SKM-1 treated with dmso at 0.1 percent for 144 hours (cell line): ENCODE results near the gene TBCE.

Experiments used
- DNase-seq: peaks from one replicate; lab custom pipeline; 2025; ENCODE audit not compliant: unreplicated experiment; lab: John Stamatoyannopoulos, UW

TBCE gene

GRCh38 chr1:235408503-235408960, 41.3 kb downstream of the TBCE start:
- DNase-seq: no peak

- no peak for DNase-seq
These were observed 42.0 kb downstream of the TBCE start for GRCh38 chr1:235409042-235409820.

- no peak for DNase-seq
These were observed 43.2 kb downstream of the TBCE start for GRCh38 chr1:235410467-235410866.

GRCh38 chr1:235411489-235412486, 44.6 kb downstream of the TBCE start:
- DNase-seq: peak; percentile 33

- peak; percentile 83 for DNase-seq
These were observed 48.0 kb downstream of the TBCE start for GRCh38 chr1:235415008-235415904.

GRCh38 chr1:235416662-235417049, 49.4 kb downstream of the TBCE start:
- no peak for DNase-seq

- DNase-seq: peak; percentile 53
These were observed 50.0 kb downstream of the TBCE start for GRCh38 chr1:235417086-235417697.

- no peak for DNase-seq
These were observed 54.5 kb downstream of the TBCE start for GRCh38 chr1:235421751-235422150.

- no peak for DNase-seq
These were observed 56.0 kb downstream of the TBCE start for GRCh38 chr1:235423214-235423652.

- DNase-seq: no peak
These were observed 56.9 kb downstream of the TBCE start for GRCh38 chr1:235424092-235424491.

- DNase-seq: no peak
These were observed 58.1 kb downstream of the TBCE start for GRCh38 chr1:235425357-235425756.

GRCh38 chr1:235426143-235426542, 58.9 kb downstream of the TBCE start:
- DNase-seq: no peak

- DNase-seq: no peak
These were observed 59.5 kb downstream of the TBCE start for GRCh38 chr1:235426680-235427079.

GRCh38 chr1:235427447-235427846, 60.2 kb downstream of the TBCE start:
- DNase-seq: no peak

- no peak for DNase-seq
These were observed 61.9 kb downstream of the TBCE start for GRCh38 chr1:235429143-235429542.

- no peak for DNase-seq
These were observed 63.8 kb downstream of the TBCE start for GRCh38 chr1:235430991-235431390.

GRCh38 chr1:235434001-235434400, 66.8 kb downstream of the TBCE start:
- no peak for DNase-seq

- no peak for DNase-seq
These were observed 74.0 kb downstream of the TBCE start for GRCh38 chr1:235441159-235441685.

- DNase-seq: no peak
These were observed 75.7 kb downstream of the TBCE start for GRCh38 chr1:235442788-235443429.

- no peak for DNase-seq
These were observed 81.4 kb downstream of the TBCE start for GRCh38 chr1:235448616-235449015.
